GM13977 (cell line): ENCODE data around the gene C2CD5.
A peak's percentile ranks its signal among the peaks of the same experiment; 100 is the strongest.

Experiments
- DNase-seq: peaks from one replicate; pipeline ENCODE4 v3.0.0; 2012; ENCODE audit warnings: low spot score
- in situ Hi-C: fragments of 300-500 bp; cut with MboI; formaldehyde crosslinking; loops from one replicate; pipeline ENCODE4 v1.12.0; 2022; ENCODE audit warnings: low sequenced_read_pairs, low pct_unique_long_range_greater_than_20kb, mixed read lengths, inconsistent platforms; ENCODE audit not compliant: unreplicated experiment
- TF ChIP-seq, protein P1 (sequence below): IDR thresholded peaks from 2 replicates; pipeline ENCODE4 v1.5.1; 2012; ENCODE audit warnings: mild to moderate bottlenecking, control low read depth; ENCODE audit not compliant: insufficient read depth; ENCODE audit errors: extremely low read depth, missing control alignments

The C2CD5 gene

DNA sequence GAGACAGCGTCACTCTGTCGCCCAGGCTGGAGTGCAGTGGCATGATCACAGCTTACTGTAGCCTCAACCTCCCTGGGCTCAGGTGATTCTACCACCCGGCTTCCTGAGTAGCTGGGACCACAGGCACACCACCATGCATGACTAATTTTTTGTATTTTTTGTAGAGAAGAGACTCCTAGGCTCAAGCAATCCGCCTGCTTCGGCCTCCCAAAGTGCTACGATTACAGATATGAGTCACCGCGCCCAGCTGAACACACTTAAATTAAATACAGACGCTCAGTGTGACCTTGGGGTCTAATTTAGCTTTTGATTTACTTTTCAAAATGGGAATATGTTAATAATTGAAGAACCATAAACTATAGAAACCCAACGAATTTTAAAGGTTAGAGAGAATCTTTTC lies 77.2 kb downstream of the C2CD5 start:
- no peak for DNase-seq
- TF ChIP-seq, protein P1, sequence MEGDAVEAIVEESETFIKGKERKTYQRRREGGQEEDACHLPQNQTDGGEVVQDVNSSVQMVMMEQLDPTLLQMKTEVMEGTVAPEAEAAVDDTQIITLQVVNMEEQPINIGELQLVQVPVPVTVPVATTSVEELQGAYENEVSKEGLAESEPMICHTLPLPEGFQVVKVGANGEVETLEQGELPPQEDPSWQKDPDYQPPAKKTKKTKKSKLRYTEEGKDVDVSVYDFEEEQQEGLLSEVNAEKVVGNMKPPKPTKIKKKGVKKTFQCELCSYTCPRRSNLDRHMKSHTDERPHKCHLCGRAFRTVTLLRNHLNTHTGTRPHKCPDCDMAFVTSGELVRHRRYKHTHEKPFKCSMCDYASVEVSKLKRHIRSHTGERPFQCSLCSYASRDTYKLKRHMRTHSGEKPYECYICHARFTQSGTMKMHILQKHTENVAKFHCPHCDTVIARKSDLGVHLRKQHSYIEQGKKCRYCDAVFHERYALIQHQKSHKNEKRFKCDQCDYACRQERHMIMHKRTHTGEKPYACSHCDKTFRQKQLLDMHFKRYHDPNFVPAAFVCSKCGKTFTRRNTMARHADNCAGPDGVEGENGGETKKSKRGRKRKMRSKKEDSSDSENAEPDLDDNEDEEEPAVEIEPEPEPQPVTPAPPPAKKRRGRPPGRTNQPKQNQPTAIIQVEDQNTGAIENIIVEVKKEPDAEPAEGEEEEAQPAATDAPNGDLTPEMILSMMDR = no peak
- in situ Hi-C loops = loop anchor here (25.0 kb wide), 2 partner anchors 380 to 980 kb away; no protein-coding TSS in a partner anchor

DNA sequence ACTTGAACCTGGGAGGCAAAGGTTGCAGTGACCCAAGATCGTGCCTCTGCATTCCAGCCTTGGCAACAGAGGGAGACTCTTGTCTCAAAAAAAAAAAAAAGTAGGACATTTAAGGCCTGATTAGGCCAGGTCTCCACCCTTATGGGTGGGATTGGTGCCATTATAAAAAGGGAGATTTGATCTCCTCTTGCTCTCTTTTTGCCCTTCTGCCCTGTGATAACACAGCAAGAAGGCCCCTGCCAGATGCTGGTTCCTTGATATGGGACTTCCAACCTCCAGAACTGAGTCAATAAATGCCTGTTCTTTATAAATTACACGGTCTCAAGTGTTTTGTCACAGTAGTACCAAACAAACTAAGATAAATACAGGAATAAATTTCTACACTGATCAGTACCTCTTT lies 81.0 kb downstream of the C2CD5 start:
- in situ Hi-C loops = loop anchor here (25.0 kb wide), 2 partner anchors 376 to 976 kb away; no protein-coding TSS in a partner anchor
- no peak for DNase-seq

DNA sequence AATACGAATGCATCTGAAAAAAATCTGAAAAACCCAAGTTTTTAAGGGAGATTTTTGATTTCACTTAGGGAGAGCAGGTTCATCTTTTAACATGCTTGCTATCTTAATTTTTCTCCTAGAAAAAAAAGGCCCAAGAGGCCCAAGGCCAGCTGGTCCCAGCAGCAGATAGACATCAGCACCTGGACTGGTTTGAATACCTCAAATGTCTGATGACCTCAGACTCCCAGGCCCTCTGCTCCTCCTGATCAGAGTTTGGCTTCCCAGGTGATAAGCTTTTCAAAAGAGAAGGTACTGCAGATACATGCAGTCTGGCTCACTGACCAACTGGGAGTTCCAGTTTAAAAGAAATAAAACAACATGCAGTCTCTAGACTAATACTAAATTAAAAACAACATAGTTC lies 82.6 kb downstream of the C2CD5 start:
- no peak for DNase-seq
- TF ChIP-seq, protein P1 = no peak
- in situ Hi-C loops = loop anchor here (25.0 kb wide), 2 partner anchors 374 to 974 kb away; no protein-coding TSS in a partner anchor

More for the DNA sequence above, 81.0 kb downstream of the C2CD5 start:
- TF ChIP-seq, protein P1 = no peak

DNA sequence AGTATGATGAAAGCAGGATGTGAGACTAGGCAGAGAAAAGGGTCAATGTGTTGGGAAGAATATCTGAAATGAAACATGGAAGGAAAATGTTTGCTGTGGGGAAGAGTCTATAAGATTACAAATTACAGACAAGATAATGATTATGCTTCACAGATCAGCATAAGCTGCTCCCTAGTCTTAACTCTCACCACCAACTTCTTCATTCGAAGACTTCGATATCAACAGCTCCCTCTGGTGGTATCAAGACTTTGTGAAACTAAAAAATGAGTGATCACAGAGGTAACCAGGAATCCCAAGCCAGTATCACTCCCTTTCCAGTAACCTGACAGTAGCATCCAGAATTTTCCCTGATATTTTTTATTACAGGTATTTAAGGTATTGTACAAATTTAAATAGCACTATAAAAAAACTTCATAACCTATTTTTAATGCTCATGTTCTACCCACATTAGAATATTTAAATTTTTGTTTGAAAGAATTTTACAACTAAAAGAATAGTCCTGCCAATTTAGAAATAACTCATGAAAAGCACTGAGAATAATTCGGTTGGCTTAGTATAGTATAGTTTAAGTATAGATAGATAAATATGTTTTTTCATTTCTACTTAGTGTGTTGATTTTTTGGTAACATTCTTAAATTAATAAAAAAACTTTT lies 84.4 kb downstream of the C2CD5 start:
- TF ChIP-seq, protein P1 = peak; percentile 57
- in situ Hi-C loops = loop anchor here (25.0 kb wide), 2 partner anchors 373 to 973 kb away; no protein-coding TSS in a partner anchor
- peak; percentile 7 for DNase-seq

DNA sequence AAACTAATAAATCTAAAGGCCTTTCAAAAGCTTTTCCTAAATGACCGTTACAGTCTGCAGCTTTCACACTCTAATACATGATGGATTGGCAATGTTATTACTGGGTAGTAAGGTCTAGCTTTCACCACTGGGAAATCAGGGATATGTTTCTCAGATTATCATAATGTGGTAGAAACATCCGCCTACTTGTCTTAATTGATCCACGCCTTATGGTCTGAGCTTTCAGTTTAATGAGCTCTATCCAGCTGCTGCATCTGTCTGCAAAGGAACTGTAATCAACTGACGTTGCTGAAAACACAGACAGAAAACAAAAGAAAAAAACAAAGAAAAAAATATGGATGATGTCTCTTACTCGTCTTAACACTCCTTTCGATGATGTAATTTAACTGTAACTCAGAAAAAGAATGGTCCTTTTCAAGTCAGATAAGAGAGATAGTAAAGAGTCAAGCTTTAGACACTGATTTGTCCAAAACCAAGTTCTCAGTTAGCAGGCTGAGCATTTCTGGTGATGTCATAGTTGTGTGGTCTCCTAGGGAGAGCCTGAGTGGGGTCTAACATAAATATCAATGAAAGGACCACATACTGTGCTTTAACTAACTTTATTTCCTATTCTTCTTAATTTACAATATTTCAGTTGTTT lies 85.9 kb downstream of the C2CD5 start:
- no peak for DNase-seq
- in situ Hi-C loops = loop anchor here (25.0 kb wide), 2 partner anchors 371 to 971 kb away; no protein-coding TSS in a partner anchor
- TF ChIP-seq, protein P1 = no peak

DNA sequence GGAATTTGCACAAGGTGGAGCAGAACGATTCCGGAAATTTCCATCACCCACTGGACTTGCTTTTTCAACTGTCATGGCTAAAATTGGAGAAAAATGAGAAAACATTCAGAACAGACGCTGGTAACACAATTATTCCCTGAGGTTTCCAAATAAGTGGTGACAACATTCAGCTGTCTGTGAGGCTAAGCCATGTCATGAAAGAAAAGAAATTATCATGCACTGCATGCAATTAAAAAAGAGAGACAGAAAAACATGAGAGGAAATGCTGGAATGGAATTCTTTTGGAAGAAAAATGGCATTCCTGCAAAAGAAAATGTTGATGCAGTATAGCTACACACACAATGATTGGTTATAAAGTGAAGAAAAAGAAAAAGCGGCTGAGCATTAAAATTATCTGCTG lies 87.3 kb downstream of the C2CD5 start:
- DNase-seq = no peak
- in situ Hi-C loops = loop anchor here (25.0 kb wide), 2 partner anchors 370 to 970 kb away; no protein-coding TSS in a partner anchor
- TF ChIP-seq, protein P1 = no peak
